ENCODE results near the gene FKBP11. TPM values are rescaled to one million over a fixed set of nuclear protein-coding genes. Genes with fewer than 3 reads are reported as not detected.
A peak's percentile ranks its signal among the peaks of the same experiment; 100 is the strongest.

FKBP11 gene
- total RNA-seq, 3 donors from 2014 or later = 3.7 to 15.7 (median 13.5) TPM

GRCh38 chr12:48889679-48890078 is 35.6 kb downstream of the FKBP11 start:
- Histone ChIP-seq H3K27ac (no peak overlapping the region), H3K27me3 (no peaks in the 10 kb centered on the region), H3K9me3 (no peaks in the 10 kb centered on the region), H3K36me3 (no peaks in the 10 kb centered on the region), H3K4me3 (no peak overlapping the region), H3K4me1 (no peaks in the 10 kb centered on the region)
- no peak for TF ChIP-seq CTCF (IDR thresholded peaks at IDR 0.05)
- no peak for TF ChIP-seq POLR2AphosphoS5 (IDR thresholded peaks at IDR 0.05)
- no peak for TF ChIP-seq POLR2A (IDR thresholded peaks at IDR 0.05)
- DNase-seq (ENCODE audit: low spot score in 2 of 2) = no peak
- intact Hi-C loops (cut with DNase I; ENCODE audit: low total_unique reads) = no loop called here

- TF ChIP-seq CTCF (IDR thresholded peaks at IDR 0.05) (no peak), POLR2A (IDR thresholded peaks at IDR 0.05) (no peak), POLR2AphosphoS5 (IDR thresholded peaks at IDR 0.05) (no peak)
- Histone ChIP-seq H3K27ac (peak overlapping the region in 1 of 2 donors; percentile 10), H3K36me3 (no peaks in the 10 kb centered on the region), H3K9me3 (no peaks in the 10 kb centered on the region), H3K4me1 (no peaks in the 10 kb centered on the region), H3K27me3 (no peaks in the 10 kb centered on the region), H3K4me3 (no peak overlapping the region)
- intact Hi-C loops (cut with DNase I; ENCODE audit: low total_unique reads) = no loop called here
- DNase-seq (ENCODE audit: low spot score in 2 of 2) = no peak
These were observed 41.8 kb downstream of the FKBP11 start for GRCh38 chr12:48883305-48884161.

GRCh38 chr12:48882972-48883304 is 42.4 kb downstream of the FKBP11 start:
- DNase-seq (ENCODE audit: low spot score in 2 of 2) = no peak
- no peaks in the 10 kb centered on the region for H3K36me3 ChIP-seq
- H3K27ac ChIP-seq = peak overlapping the region; percentile 2 to 10
- H3K4me3 ChIP-seq = no peak overlapping the region
- no peaks in the 10 kb centered on the region for H3K27me3 ChIP-seq
- no peaks in the 10 kb centered on the region for H3K9me3 ChIP-seq
- no peaks in the 10 kb centered on the region for H3K4me1 ChIP-seq
- intact Hi-C loops (cut with DNase I; ENCODE audit: low total_unique reads) = no loop called here
- TF ChIP-seq POLR2AphosphoS5 (IDR thresholded peaks at IDR 0.05) (no peak), POLR2A (IDR thresholded peaks at IDR 0.05) (no peak), CTCF (IDR thresholded peaks at IDR 0.05) (no peak)

- Histone ChIP-seq H3K4me3 (peak overlapping the region in 2 of 3 donors; percentile 15 to 42), H3K27me3 (no peaks in the 10 kb centered on the region), H3K9me3 (no peaks in the 10 kb centered on the region), H3K36me3 (no peaks in the 10 kb centered on the region), H3K4me1 (no peaks in the 10 kb centered on the region), H3K27ac (peak overlapping the region; percentile 13 to 45)
- intact Hi-C loops (cut with DNase I; ENCODE audit: low total_unique reads) = no loop called here
- DNase-seq (ENCODE audit: low spot score in 2 of 2) = no peak
- TF ChIP-seq POLR2A (IDR thresholded peaks at IDR 0.05) = no peak
- TF ChIP-seq POLR2AphosphoS5 (IDR thresholded peaks at IDR 0.05) = no peak
- no peak for TF ChIP-seq CTCF (IDR thresholded peaks at IDR 0.05)
These were observed 43.0 kb downstream of the FKBP11 start for GRCh38 chr12:48882315-48882687.

- intact Hi-C loops (cut with DNase I; ENCODE audit: low total_unique reads) = no loop called here
- DNase-seq (ENCODE audit: low spot score in 2 of 2) = no peak
These were observed 43.5 kb downstream of the FKBP11 start for GRCh38 chr12:48881686-48882314.

More at GRCh38 chr12:48881686-48882314, 43.5 kb downstream of the FKBP11 start:
- peak overlapping the region in 2 of 3 donors; percentile 15 to 42 for H3K4me3 ChIP-seq
- H3K27ac ChIP-seq = peak overlapping the region; percentile 13 to 45
- H3K4me1 ChIP-seq = no peaks in the 10 kb centered on the region
- TF ChIP-seq POLR2AphosphoS5 (IDR thresholded peaks at IDR 0.05) (no peak), POLR2A (IDR thresholded peaks at IDR 0.05) (no peak), CTCF (IDR thresholded peaks at IDR 0.05) (no peak)
- H3K9me3 ChIP-seq = no peaks in the 10 kb centered on the region
- no peaks in the 10 kb centered on the region for H3K27me3 ChIP-seq
- no peaks in the 10 kb centered on the region for H3K36me3 ChIP-seq

Data from breast epithelium (tissue), 4 donors.